HG02981 (cell line): ENCODE data around the gene SEMA5A.

Source experiments
- ATAC-seq: cut with Tn5 transposase; IDR thresholded peaks from one replicate; pipeline ENCODE4 v1.9.1; 2021; ENCODE audit warnings: mild to moderate bottlenecking, moderate library complexity; ENCODE audit not compliant: unreplicated experiment

The SEMA5A gene

GRCh38 chr5:9452181-9452580 is 93.7 kb downstream of the SEMA5A start:
- ATAC-seq, result no peak

- no peak for ATAC-seq
Measured at GRCh38 chr5:9451037-9451436, 94.8 kb downstream of the SEMA5A start.

GRCh38 chr5:9447691-9448090 is 98.2 kb downstream of the SEMA5A start:
- ATAC-seq, result no peak

GRCh38 chr5:9445826-9446388 is 100.0 kb downstream of the SEMA5A start:
- no peak for ATAC-seq

- ATAC-seq, result no peak
Measured at GRCh38 chr5:9444346-9444745, 101.5 kb downstream of the SEMA5A start.

GRCh38 chr5:9441610-9442009 is 104.3 kb downstream of the SEMA5A start:
- no peak for ATAC-seq

GRCh38 chr5:9440517-9440916 is 105.4 kb downstream of the SEMA5A start:
- no peak for ATAC-seq

- ATAC-seq, result no peak
Measured at GRCh38 chr5:9439531-9440292, 106.2 kb downstream of the SEMA5A start.

- no peak for ATAC-seq
Measured at GRCh38 chr5:9438596-9439354, 107.1 kb downstream of the SEMA5A start.

GRCh38 chr5:9437741-9438240 is 108.1 kb downstream of the SEMA5A start:
- peak; percentile 47 for ATAC-seq

GRCh38 chr5:9431496-9432258 is 114.2 kb downstream of the SEMA5A start:
- ATAC-seq, result no peak

GRCh38 chr5:9431151-9431495 is 114.8 kb downstream of the SEMA5A start:
- ATAC-seq, result no peak

- ATAC-seq, result no peak
Measured at GRCh38 chr5:9430306-9430705, 115.6 kb downstream of the SEMA5A start.

GRCh38 chr5:9429691-9430215 is 116.1 kb downstream of the SEMA5A start:
- no peak for ATAC-seq

GRCh38 chr5:9428272-9428671 is 117.6 kb downstream of the SEMA5A start:
- peak; percentile 77 for ATAC-seq

- ATAC-seq, result no peak
Measured at GRCh38 chr5:9425710-9426109, 120.2 kb downstream of the SEMA5A start.

- ATAC-seq, result no peak
Measured at GRCh38 chr5:9423571-9423970, 122.3 kb downstream of the SEMA5A start.

GRCh38 chr5:9421884-9422283 is 124.0 kb downstream of the SEMA5A start:
- ATAC-seq, result no peak

- no peak for ATAC-seq
Measured at GRCh38 chr5:9419794-9420193, 126.1 kb downstream of the SEMA5A start.

GRCh38 chr5:9415566-9415965 is 130.3 kb downstream of the SEMA5A start:
- ATAC-seq, result no peak

GRCh38 chr5:9415091-9415490 is 130.8 kb downstream of the SEMA5A start:
- no peak for ATAC-seq
